Thymus (tissue), 11 donors: ENCODE results near the gene GPD2. TPM values are rescaled to one million over a fixed set of nuclear protein-coding genes. Genes with fewer than 3 reads are reported as not detected.

Experiments
- DNase-seq, 9 donors: peaks; one replicate each; pipeline ENCODE4 v3.0.0-alpha.2; 2013; ENCODE audit warnings: low spot score in 9 of 9, low read depth in 6 of 9, missing footprints in 1 of 9
- H3K27ac ChIP-seq, 2 donors: one replicate each; pipeline ENCODE4 v1.5.1; 2013; ENCODE audit warnings: control low read depth in 1 of 2, low read depth in 1 of 2, low read length in 1 of 2, mild to moderate bottlenecking in 1 of 2, moderate library complexity in 1 of 2
- H3K27me3 ChIP-seq, 2 donors: one replicate each; pipeline ENCODE4 v1.5.1; 2013; ENCODE audit warnings: low read length in 1 of 2; ENCODE audit not compliant: control insufficient read depth in 2 of 2, insufficient read depth in 1 of 2
- H3K36me3 ChIP-seq, 2 donors: one replicate each; pipeline ENCODE4 v1.5.1; 2013; ENCODE audit warnings: low read length in 1 of 2, mild to moderate bottlenecking in 1 of 2, moderate library complexity in 1 of 2; ENCODE audit not compliant: control insufficient read depth in 2 of 2, insufficient read depth in 2 of 2
- H3K4me1 ChIP-seq, 2 donors: one replicate each; pipeline ENCODE4 v1.5.1; 2013; ENCODE audit warnings: low read length in 2 of 2; ENCODE audit not compliant: control insufficient read depth in 2 of 2, insufficient read depth in 2 of 2
- H3K4me3 ChIP-seq, 2 donors: one replicate each; pipeline ENCODE4 v1.5.1; 2013; ENCODE audit warnings: low read length in 2 of 2, control low read depth in 1 of 2, mild to moderate bottlenecking in 1 of 2
- H3K9me3 ChIP-seq, 2 donors: one replicate each; pipeline ENCODE4 v1.5.1; 2013; ENCODE audit warnings: low read length in 1 of 2, mild to moderate bottlenecking in 1 of 2; ENCODE audit not compliant: control insufficient read depth in 2 of 2, insufficient read depth in 1 of 2
- WGBS: extraction: QIAGEN DNeasy Blood & Tissue Kit; methylation state at CpG from one replicate; pipeline ENCODE4 v1.1.7; 2013; 5-methylcytosine and 5-hydroxymethylcytosine counted together
- polyA plus RNA-seq: library from polyadenylated mRNA; stranded (reverse); fragments of 200-250 nt; gene quantifications from one replicate; pipeline ENCODE4 v1.2.3, GENCODE V29; 2013
- total RNA-seq: library from RNA; stranded (reverse); fragments of 120-200 nt; gene quantifications from one replicate; pipeline ENCODE4 v1.2.4, GENCODE V29; 2013
- donor health status: healthy.

GPD2 gene
- total and polyA plus RNA-seq, 2 donors, result 6.5 to 19.6 TPM

GRCh38 chr2:156626931-156627330 is 190.8 kb downstream of the GPD2 start:
- WGBS, result 95% methylated on average over 1 of the region's 1 CpG
- no peak overlapping the region for H3K4me3 ChIP-seq
- no peak overlapping the region for H3K27ac ChIP-seq
- no peaks in the 10 kb centered on the region for H3K27me3 ChIP-seq
- H3K4me1 ChIP-seq, result no peaks in the 10 kb centered on the region
- H3K9me3 ChIP-seq, result no peaks in the 10 kb centered on the region
- no peaks in the 10 kb centered on the region for H3K36me3 ChIP-seq
- no peak for DNase-seq

- no peaks in the 10 kb centered on the region for H3K36me3 ChIP-seq
- 72% methylated on average over 1 of the region's 1 CpG for WGBS
- no peak overlapping the region for H3K4me3 ChIP-seq
- no peak for DNase-seq
- H3K9me3 ChIP-seq, result no peaks in the 10 kb centered on the region
- H3K27ac ChIP-seq, result no peak overlapping the region
- no peaks in the 10 kb centered on the region for H3K27me3 ChIP-seq
- H3K4me1 ChIP-seq, result no peaks in the 10 kb centered on the region
Observed at GRCh38 chr2:156630579-156631337, 194.6 kb downstream of the GPD2 start.

- Histone ChIP-seq H3K4me1 (no peaks in the 10 kb centered on the region), H3K36me3 (no peaks in the 10 kb centered on the region), H3K9me3 (no peaks in the 10 kb centered on the region), H3K27me3 (no peaks in the 10 kb centered on the region), H3K27ac (no peak overlapping the region), H3K4me3 (no peak overlapping the region)
- 92% methylated on average over 3 of the region's 3 CpGs for WGBS
- no peak for DNase-seq
Observed at GRCh38 chr2:156635646-156636045, 199.5 kb downstream of the GPD2 start.

Other genes with a start within 250 kb of the GPD2 start
- 0.61 TPM for gene NR4A2, start 103.7 kb upstream of the GPD2 start, total RNA-seq
- 4.4 TPM for gene NR4A2, start 103.7 kb upstream of the GPD2 start, polyA plus RNA-seq